ENCODE results near the gene LMO1. TPM values are rescaled to one million over a fixed set of nuclear protein-coding genes. Genes with fewer than 3 reads are reported as not detected.

LMO1 gene
- total RNA-seq, 1 donor from 2014 or later, result 1.8 TPM

GRCh38 chr11:8219257-8220021 lies 44.2 kb downstream of the LMO1 start:
- H3K4me3 Mint-ChIP-seq, result no peak overlapping the region
- peak overlapping the region; percentile 45 for H3K27ac Mint-ChIP-seq (ENCODE audit: unreplicated experiment)
- DNase-seq (ENCODE audit: low read depth, low spot score), result no peak
- no peaks in the 10 kb centered on the region for H3K27me3 Mint-ChIP-seq (ENCODE audit: low read depth)
- H3K36me3 Mint-ChIP-seq (ENCODE audit: low read depth), result no peaks in the 10 kb centered on the region
- peaks cover 22% of the 10 kb centered on the region for H3K4me1 Mint-ChIP-seq
- peak; percentile 68 for TF ChIP-seq CTCF (conservative IDR thresholded peaks at IDR 0.05)
- no peaks in the 10 kb centered on the region for H3K9me3 Mint-ChIP-seq

GRCh38 chr11:8218840-8219239 lies 44.8 kb downstream of the LMO1 start:
- Mint-ChIP-seq H3K4me1 (peaks cover 18% of the 10 kb centered on the region), H3K9me3 (no peaks in the 10 kb centered on the region), H3K4me3 (no peak overlapping the region), H3K27me3 (ENCODE audit: low read depth) (no peaks in the 10 kb centered on the region), H3K36me3 (ENCODE audit: low read depth) (no peaks in the 10 kb centered on the region), H3K27ac (ENCODE audit: unreplicated experiment) (peak overlapping the region; percentile 45)
- no peak for DNase-seq (ENCODE audit: low read depth, low spot score)
- no peak for TF ChIP-seq CTCF (conservative IDR thresholded peaks at IDR 0.05)

GRCh38 chr11:8218409-8218808 lies 45.3 kb downstream of the LMO1 start:
- no peak for DNase-seq (ENCODE audit: low read depth, low spot score)
- Mint-ChIP-seq H3K27me3 (ENCODE audit: low read depth) (no peaks in the 10 kb centered on the region), H3K27ac (ENCODE audit: unreplicated experiment) (no peak overlapping the region), H3K4me1 (peaks cover 13% of the 10 kb centered on the region), H3K36me3 (ENCODE audit: low read depth) (no peaks in the 10 kb centered on the region), H3K4me3 (no peak overlapping the region), H3K9me3 (no peaks in the 10 kb centered on the region)
- no peak for TF ChIP-seq CTCF (conservative IDR thresholded peaks at IDR 0.05)

- no peak overlapping the region for H3K27ac Mint-ChIP-seq (ENCODE audit: unreplicated experiment)
- no peak overlapping the region for H3K4me3 Mint-ChIP-seq
- H3K36me3 Mint-ChIP-seq (ENCODE audit: low read depth), result no peaks in the 10 kb centered on the region
- DNase-seq (ENCODE audit: low read depth, low spot score), result no peak
- no peak for TF ChIP-seq CTCF (conservative IDR thresholded peaks at IDR 0.05)
- no peaks in the 10 kb centered on the region for H3K9me3 Mint-ChIP-seq
- no peaks in the 10 kb centered on the region for H3K27me3 Mint-ChIP-seq (ENCODE audit: low read depth)
- H3K4me1 Mint-ChIP-seq, result peaks cover 9% of the 10 kb centered on the region
These were observed 45.8 kb downstream of the LMO1 start for GRCh38 chr11:8217926-8218325.

GRCh38 chr11:8217136-8217535 lies 46.5 kb downstream of the LMO1 start:
- Mint-ChIP-seq H3K27ac (ENCODE audit: unreplicated experiment) (no peak overlapping the region), H3K36me3 (ENCODE audit: low read depth) (no peaks in the 10 kb centered on the region), H3K4me3 (no peak overlapping the region), H3K9me3 (no peaks in the 10 kb centered on the region), H3K4me1 (peaks cover 3% of the 10 kb centered on the region), H3K27me3 (ENCODE audit: low read depth) (no peaks in the 10 kb centered on the region)
- no peak for TF ChIP-seq CTCF (conservative IDR thresholded peaks at IDR 0.05)
- no peak for DNase-seq (ENCODE audit: low read depth, low spot score)

Data from neural crest cell (in vitro differentiated cells).